NB4 (cell line): ENCODE results near the gene DEPDC4.

Source experiments
- DNase-seq: peaks from one replicate; pipeline ENCODE4 v3.0.0; 2010; ENCODE audit warnings: low read depth
- H3K4me3 ChIP-seq: one replicate; pipeline ENCODE4 v1.5.1; 2011; ENCODE audit warnings: mild to moderate bottlenecking, low read depth, low read length, moderate library complexity
- MYC ChIP-seq: IDR thresholded peaks from 2 replicates; pipeline ENCODE4 v1.6.1; 2011; ENCODE audit warnings: low read depth, low read length
- POLR2A ChIP-seq: IDR thresholded peaks from 2 replicates; pipeline ENCODE4 v1.6.1; 2011; ENCODE audit warnings: mild to moderate bottlenecking; ENCODE audit not compliant: insufficient read length; ENCODE audit errors: extremely low read depth
- TF ChIP-seq, protein P1 (sequence below): IDR thresholded peaks from one replicate; pipeline ENCODE4 v1.5.1; 2012; ENCODE audit warnings: low read depth, low read length
- TF ChIP-seq, protein P2 (sequence below): IDR thresholded peaks from 2 replicates; pipeline ENCODE4 v1.6.1; 2011; ENCODE audit warnings: low read depth, low read length

The DEPDC4 gene

DNA sequence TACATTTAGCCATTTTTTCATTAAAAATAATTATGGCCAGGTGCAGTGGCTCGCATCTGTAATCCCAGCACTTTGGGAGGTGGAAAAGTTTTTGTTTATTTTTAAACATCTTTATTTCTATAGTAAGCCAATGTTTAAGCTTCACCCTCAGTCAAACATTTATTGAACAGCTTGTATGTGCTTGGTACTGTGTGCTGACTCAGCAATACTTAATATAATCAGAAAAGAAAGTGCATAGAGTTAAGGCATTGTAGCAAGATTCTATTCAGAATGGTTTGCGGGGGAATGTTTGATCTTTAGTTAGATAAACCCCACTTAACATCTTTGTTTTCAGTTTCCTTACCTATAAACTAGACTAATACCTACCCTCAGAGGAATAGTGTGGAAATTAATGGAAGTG, 55.2 kb downstream of the DEPDC4 start:
- TF ChIP-seq, protein P1, sequence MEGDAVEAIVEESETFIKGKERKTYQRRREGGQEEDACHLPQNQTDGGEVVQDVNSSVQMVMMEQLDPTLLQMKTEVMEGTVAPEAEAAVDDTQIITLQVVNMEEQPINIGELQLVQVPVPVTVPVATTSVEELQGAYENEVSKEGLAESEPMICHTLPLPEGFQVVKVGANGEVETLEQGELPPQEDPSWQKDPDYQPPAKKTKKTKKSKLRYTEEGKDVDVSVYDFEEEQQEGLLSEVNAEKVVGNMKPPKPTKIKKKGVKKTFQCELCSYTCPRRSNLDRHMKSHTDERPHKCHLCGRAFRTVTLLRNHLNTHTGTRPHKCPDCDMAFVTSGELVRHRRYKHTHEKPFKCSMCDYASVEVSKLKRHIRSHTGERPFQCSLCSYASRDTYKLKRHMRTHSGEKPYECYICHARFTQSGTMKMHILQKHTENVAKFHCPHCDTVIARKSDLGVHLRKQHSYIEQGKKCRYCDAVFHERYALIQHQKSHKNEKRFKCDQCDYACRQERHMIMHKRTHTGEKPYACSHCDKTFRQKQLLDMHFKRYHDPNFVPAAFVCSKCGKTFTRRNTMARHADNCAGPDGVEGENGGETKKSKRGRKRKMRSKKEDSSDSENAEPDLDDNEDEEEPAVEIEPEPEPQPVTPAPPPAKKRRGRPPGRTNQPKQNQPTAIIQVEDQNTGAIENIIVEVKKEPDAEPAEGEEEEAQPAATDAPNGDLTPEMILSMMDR = no peak
- no peak for TF ChIP-seq MYC
- TF ChIP-seq POLR2A = no peak
- TF ChIP-seq, protein P2, sequence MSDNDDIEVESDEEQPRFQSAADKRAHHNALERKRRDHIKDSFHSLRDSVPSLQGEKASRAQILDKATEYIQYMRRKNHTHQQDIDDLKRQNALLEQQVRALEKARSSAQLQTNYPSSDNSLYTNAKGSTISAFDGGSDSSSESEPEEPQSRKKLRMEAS = no peak
- DNase-seq = no peak
- H3K4me3 ChIP-seq = no peak overlapping the region

DNA sequence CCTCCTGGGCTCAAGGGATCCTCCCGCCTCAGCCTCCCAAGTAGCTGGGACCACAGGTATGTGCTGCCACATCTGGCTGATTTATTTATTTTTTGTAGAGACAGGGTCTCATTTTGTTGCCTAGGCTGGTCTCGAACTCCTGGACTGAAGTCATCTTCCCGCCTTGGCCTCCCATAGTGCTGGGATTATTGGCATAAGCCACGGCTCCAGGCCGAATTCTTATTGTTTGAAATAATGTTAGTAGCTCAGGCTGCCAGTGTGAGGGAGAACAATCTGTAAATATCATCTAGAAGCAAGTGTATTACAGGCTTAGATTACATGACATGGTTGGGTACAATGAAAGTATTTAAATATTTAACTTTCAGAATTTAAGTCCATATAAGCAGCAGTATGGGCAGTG, 58.0 kb downstream of the DEPDC4 start:
- DNase-seq = no peak
- H3K4me3 ChIP-seq = no peak overlapping the region
- TF ChIP-seq MYC = no peak
- TF ChIP-seq, protein P1 = no peak
- no peak for TF ChIP-seq POLR2A
- TF ChIP-seq, protein P2 = no peak

DNA sequence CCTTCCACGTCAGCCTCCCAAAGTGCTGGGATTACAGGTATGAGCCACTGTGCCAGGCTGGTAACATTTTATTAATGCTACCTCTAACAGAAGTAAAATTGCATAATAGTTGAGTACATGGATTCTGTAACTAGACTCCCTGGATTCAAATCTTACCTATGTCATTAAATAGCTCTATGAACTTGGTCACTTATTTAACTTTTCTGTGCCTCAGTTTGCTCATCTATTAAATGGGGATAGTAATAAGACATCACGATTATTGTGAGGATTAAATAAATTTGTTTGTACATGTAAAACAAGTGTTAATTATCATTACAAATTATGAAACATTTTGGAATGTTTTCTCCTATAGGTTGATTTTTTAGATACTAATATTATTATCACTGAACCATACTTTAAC, 59.6 kb downstream of the DEPDC4 start:
- DNase-seq = no peak
- no peak overlapping the region for H3K4me3 ChIP-seq
- TF ChIP-seq POLR2A (no peak), MYC (no peak)

DNA sequence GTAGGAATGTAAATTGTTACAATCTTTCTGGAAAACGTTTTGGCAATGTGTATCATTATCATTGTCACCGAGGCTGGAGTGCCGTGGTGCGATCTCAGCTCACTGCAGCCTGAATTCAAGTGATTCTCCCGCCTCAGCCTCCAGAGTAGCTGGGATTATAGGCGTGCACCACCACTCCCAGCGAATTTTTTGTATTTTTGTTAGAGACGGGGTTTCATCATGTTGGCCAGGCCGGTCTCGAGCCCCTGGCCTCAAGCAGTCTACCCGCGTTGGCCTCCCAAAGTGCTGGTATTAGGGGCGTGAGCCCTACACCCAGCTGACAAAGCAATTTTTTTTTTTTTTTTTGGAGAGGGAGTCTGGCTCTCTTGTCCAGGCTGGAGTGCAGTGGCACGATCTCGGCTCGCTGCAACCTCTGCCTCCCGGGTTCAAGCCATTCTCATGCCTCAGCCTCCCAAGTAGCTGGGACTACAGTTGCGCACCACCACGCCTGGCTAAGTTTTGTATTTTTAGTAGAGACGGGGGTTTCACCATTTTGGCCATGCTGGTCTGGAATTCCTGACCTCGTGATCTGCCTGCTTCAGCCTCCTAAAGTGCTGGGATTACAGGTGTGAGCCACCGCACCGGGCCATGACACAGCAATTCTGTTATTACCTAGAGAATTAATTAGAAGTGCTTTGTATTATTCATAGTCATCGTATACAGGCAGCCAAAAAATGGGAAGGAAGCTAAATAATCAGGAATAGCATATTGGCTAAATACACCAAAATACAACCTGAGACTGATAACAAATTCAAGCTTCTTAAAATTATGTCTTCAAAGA, 65.1 kb downstream of the DEPDC4 start:
- H3K4me3 ChIP-seq = peak overlapping the region; percentile 100
- no peak for DNase-seq
- TF ChIP-seq POLR2A (no peak), MYC (no peak)
- TF ChIP-seq, protein P1 = no peak
- TF ChIP-seq, protein P2 = no peak

DNA sequence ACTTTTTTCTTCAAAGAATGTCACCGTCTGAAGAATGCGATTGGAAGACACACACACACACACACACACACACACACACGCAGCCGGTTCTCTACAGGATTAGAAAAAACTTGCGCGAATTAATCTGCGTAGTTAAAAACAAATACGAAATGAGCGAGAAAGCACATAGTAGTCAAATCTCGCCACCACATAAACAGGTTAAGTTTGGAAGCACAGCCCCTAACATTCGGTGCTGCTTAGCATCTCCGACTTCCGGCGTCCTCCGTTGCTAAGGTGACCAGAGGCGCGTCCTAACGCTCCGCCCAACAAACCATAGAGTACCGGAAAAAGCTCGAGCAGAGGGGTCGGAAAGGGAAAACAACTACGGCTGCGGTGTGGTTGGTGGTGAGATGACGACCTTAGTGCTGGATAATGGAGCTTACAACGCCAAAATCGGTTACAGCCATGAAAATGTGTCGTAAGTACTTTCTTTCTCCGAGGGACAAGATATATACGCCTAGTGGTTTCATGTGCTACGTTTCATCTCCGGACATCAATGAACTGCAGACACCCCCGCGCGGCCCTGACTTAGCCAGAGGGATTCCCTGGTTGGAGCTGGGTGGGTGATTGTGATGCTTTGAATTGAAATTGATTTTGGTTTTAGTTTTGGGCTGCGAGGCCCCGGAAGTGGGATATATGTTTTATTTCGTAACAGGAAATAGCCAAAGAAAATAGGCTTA, 66.3 kb downstream of the DEPDC4 start, which contains the start of gene ACTR6:
ACTR6 (plus strand) TSS at position 353 of the 719 bp plus-strand sequence; CDS start at position 390, 37 bp downstream.
- H3K4me3 ChIP-seq = peak within 1 kb of the TSS; percentile 100
- TF ChIP-seq POLR2A (peak; percentile 73), MYC (peak; percentile 75)
- TF ChIP-seq, protein P1 = no peak
- TF ChIP-seq, protein P2 = peak; percentile 85
- peak; percentile 97 for DNase-seq

DNA sequence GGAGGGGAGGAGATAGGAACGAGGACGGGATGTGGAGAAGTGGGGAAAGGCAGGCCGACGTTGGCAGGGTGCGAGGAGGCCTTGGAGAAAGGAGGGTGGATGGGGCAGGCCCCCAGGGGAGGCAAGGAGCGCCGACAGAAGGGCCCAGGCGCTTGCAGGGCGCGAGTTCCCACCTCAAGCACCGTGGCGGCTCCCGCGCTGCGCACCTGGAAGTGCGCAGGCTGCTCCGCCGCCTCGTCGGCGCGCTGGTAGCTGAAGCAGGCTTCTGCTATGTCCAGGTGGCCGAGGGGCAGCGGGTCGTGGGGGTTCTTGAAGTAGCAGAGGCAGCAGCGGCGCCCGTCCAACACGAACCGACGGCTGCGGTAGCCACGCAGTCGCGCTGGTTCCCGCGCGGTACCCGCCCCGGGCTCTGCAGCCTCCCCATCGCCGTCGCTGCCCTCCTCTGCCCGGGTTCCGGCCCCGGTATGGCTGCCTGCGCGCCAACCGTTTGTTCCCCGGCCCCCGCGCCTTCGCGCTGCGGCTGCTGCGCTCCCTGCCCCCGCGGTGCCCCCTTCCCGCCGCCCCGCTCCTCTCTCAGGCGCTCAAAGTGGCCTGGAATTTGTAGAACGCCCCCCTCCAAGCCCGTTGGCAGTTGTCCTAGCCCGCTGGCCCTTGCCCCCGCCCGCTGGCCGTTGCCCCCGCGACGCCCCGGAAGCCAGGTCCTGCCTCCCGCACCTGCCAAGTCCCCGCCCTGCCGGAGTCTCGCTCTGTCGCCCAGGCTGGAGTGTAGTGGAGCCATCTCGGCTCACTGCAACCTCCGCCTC, 67.3 kb downstream of the DEPDC4 start:
- TF ChIP-seq, protein P2 = no peak
- TF ChIP-seq, protein P1 = no peak
- TF ChIP-seq POLR2A = peak; percentile 19
- no peak for TF ChIP-seq MYC
- DNase-seq = peak; percentile 85

More for the DNA sequence above, 67.3 kb downstream of the DEPDC4 start:
- H3K4me3 ChIP-seq = peak overlapping the region; percentile 100
